GM23338 (cell line): ENCODE results near the gene LSP1. TPM values are rescaled to one million over a fixed set of nuclear protein-coding genes. Genes with fewer than 3 reads are reported as not detected.

Source experiments
- ATAC-seq: fragments of 200-7000 bp; cut with Tn5 transposase; 3 replicates; pipeline ENCODE4 v1.9.1; 2020
- DNase-seq: peaks from one replicate; pipeline ENCODE4 v3.0.0-alpha.2; 2015; ENCODE audit warnings: low spot score
- H2AFZ ChIP-seq: fragments of 200-600 bp; sonication (generic); 2 replicates; pipeline ENCODE4 v1.8.0; 2016; ENCODE audit warnings: antibody characterized with exemption, mild to moderate bottlenecking, moderate library complexity
- H3F3A ChIP-seq: fragments of 200-600 bp; sonication (generic); replicated peaks from 2 replicates; pipeline ENCODE4 v1.8.0; 2017; ENCODE audit warnings: antibody characterized with exemption, mixed run types, low read depth
- H3K27ac ChIP-seq: fragments of 200-600 bp; sonication (generic); 2 replicates; pipeline ENCODE4 v1.6.1; 2016; ENCODE audit warnings: low read depth
- H3K27me3 ChIP-seq: fragments of 200-600 bp; sonication (generic); 2 replicates; pipeline ENCODE4 v1.8.0; 2016; ENCODE audit warnings: mild to moderate bottlenecking, mixed run types, moderate library complexity; ENCODE audit not compliant: insufficient read depth
- H3K36me3 ChIP-seq: fragments of 200-600 bp; sonication (generic); 2 replicates; pipeline ENCODE4 v1.8.0; 2016; ENCODE audit warnings: mild to moderate bottlenecking; ENCODE audit not compliant: insufficient read depth
- H3K4me1 ChIP-seq: fragments of 200-600 bp; sonication (generic); 2 replicates; pipeline ENCODE4 v1.8.0; 2016; ENCODE audit warnings: mild to moderate bottlenecking, moderate library complexity; ENCODE audit not compliant: insufficient read depth
- H3K4me2 ChIP-seq: fragments of 200-600 bp; sonication (generic); 2 replicates; pipeline ENCODE4 v1.7.1; 2017; ENCODE audit warnings: mixed run types
- H3K4me3 ChIP-seq: fragments of 200-600 bp; sonication (generic); 2 replicates; pipeline ENCODE4 v1.6.1; 2016; ENCODE audit warnings: mixed run types
- H3K79me2 ChIP-seq: fragments of 200-600 bp; sonication (generic); replicated peaks from 2 replicates; pipeline ENCODE4 v1.8.0; 2017; ENCODE audit warnings: mild to moderate bottlenecking; ENCODE audit not compliant: insufficient read depth
- H3K9me2 ChIP-seq: fragments of 200-600 bp; sonication (generic); 2 replicates; pipeline ENCODE4 v1.8.0; 2017; ENCODE audit not compliant: insufficient read depth
- H4K20me1 ChIP-seq: fragments of 200-600 bp; sonication (generic); replicated peaks from 2 replicates; pipeline ENCODE4 v1.8.0; 2017; ENCODE audit warnings: mild to moderate bottlenecking; ENCODE audit not compliant: insufficient read depth
- H3K27ac Mint-ChIP-seq: 2 replicates; pipeline ENCODE4 v1.8.0; 2020; ENCODE audit warnings: inconsistent platforms, mild to moderate bottlenecking, moderate library complexity, mixed read lengths
- H3K27me3 Mint-ChIP-seq: 3 replicates; pipeline ENCODE4 v1.8.0; 2022; ENCODE audit warnings: low read depth, mild to moderate bottlenecking, moderate library complexity, mixed read lengths, inconsistent platforms; ENCODE audit not compliant: insufficient read depth, poor library complexity
- H3K36me3 Mint-ChIP-seq: 3 replicates; pipeline ENCODE4 v1.8.0; 2021; ENCODE audit warnings: low read depth, mild to moderate bottlenecking, inconsistent platforms, moderate library complexity, mixed read lengths
- H3K4me1 Mint-ChIP-seq: 3 replicates; pipeline ENCODE4 v1.8.0; 2020; ENCODE audit warnings: mild to moderate bottlenecking, inconsistent platforms, mixed read lengths
- H3K4me3 Mint-ChIP-seq: 3 replicates; pipeline ENCODE4 v1.8.0; 2021; ENCODE audit warnings: moderate library complexity, mild to moderate bottlenecking, inconsistent platforms, mixed read lengths
- H3K9me3 Mint-ChIP-seq: 3 replicates; pipeline ENCODE4 v1.8.0; 2020; ENCODE audit warnings: moderate library complexity, mild to moderate bottlenecking, inconsistent platforms, mixed read lengths
- CREB1 ChIP-seq: fragments of 250-450 bp; sonication (Bioruptor Pico); IDR thresholded peaks from 2 replicates; pipeline ENCODE4 v1.5.0; 2020; ENCODE audit warnings: low read depth, mild to moderate bottlenecking, moderate library complexity
- EZH2 ChIP-seq: fragments of 200-600 bp; sonication (generic); IDR thresholded peaks from one replicate; pipeline ENCODE4 v1.8.0; 2017; ENCODE audit warnings: antibody characterized with exemption, mild to moderate bottlenecking, low read depth; ENCODE audit not compliant: unreplicated experiment
- EZH2phosphoT487 ChIP-seq: fragments of 200-600 bp; sonication (generic); IDR thresholded peaks from one replicate; pipeline ENCODE4 v1.8.1; 2018; ENCODE audit warnings: antibody characterized with exemption; ENCODE audit not compliant: unreplicated experiment
- JUNB ChIP-seq: IDR thresholded peaks from one replicate; pipeline ENCODE4 v1.6.1; 2016; ENCODE audit warnings: antibody characterized with exemption; ENCODE audit not compliant: unreplicated experiment
- NANOG ChIP-seq: IDR thresholded peaks from 2 replicates; pipeline ENCODE4 v1.6.1; 2016; ENCODE audit warnings: antibody characterized with exemption, borderline replicate concordance
- POLR2AphosphoS5 ChIP-seq: IDR thresholded peaks from 2 replicates; pipeline ENCODE4 v1.6.1; 2016; ENCODE audit warnings: antibody characterized with exemption, low read depth
- ZNF114 ChIP-seq: fragments of 250-450 bp; sonication (Bioruptor Pico); IDR thresholded peaks from 2 replicates; pipeline ENCODE4 v1.5.0; 2020; ENCODE audit warnings: mild to moderate bottlenecking, moderate library complexity
- ZNF331 ChIP-seq: fragments of 250-450 bp; sonication (Bioruptor Pico); IDR thresholded peaks from 2 replicates; pipeline ENCODE4 v1.5.0; 2020; ENCODE audit warnings: low read depth, mild to moderate bottlenecking, moderate library complexity
- ZNF462 ChIP-seq: fragments of 250-450 bp; sonication (Bioruptor Pico); IDR thresholded peaks from 2 replicates; pipeline ENCODE4 v1.5.0; 2020; ENCODE audit warnings: mild to moderate bottlenecking, moderate library complexity
- polyA plus RNA-seq: library from polyadenylated mRNA; unstranded; fragments of >200 nt; fragmentation: Nextera tagmentation; extraction: Ambion mirVana; gene quantifications from 2 replicates; pipeline ENCODE4 v1.2.1, GENCODE V29; 2016
- total RNA-seq: library from RNA; depleted of rRNA; stranded (reverse); fragments of >200 nt; shearing (Covaris generic); gene quantifications from 2 replicates; pipeline ENCODE4 v1.2.3, GENCODE V29; 2014
- TF ChIP-seq, protein P1 (sequence below): IDR thresholded peaks from 2 replicates; pipeline ENCODE4 v1.6.1; 2016; ENCODE audit warnings: antibody characterized with exemption
- TF ChIP-seq, protein P2 (sequence below), 2 experiments: fragments of 200-600 bp in 1 of 2; sonication (generic) in 1 of 2; conservative IDR thresholded peaks; 2 replicates each; pipeline versions ENCODE4 v1.5.1 to v1.6.1; 2016 to 2017; ENCODE audit warnings: antibody characterized with exemption in 2 of 2, low read depth in 2 of 2, mild to moderate bottlenecking in 2 of 2, moderate library complexity in 1 of 2

The LSP1 gene
- total and polyA plus RNA-seq, 2 experiments from 2014 or later, result 0.84 TPM; not detected in 1

- no peak overlapping the region for H3K27ac Mint-ChIP-seq
- Histone ChIP-seq H3K36me3 (no peaks in the 10 kb centered on the region), H3K4me3 (no peak overlapping the region), H3K9me2 (no peaks in the 10 kb centered on the region), H2AFZ (no peak overlapping the region), H3F3A (no peaks in the 10 kb centered on the region), H3K4me1 (no peaks in the 10 kb centered on the region), H4K20me1 (no peaks in the 10 kb centered on the region), H3K79me2 (no peaks in the 10 kb centered on the region), H3K4me2 (no peak overlapping the region), H3K27me3 (no peaks in the 10 kb centered on the region), H3K27ac (no peak overlapping the region)
- peaks cover 11% of the 10 kb centered on the region for H3K27me3 Mint-ChIP-seq
- ATAC-seq (no peak), DNase-seq (no peak)
- no peaks in the 10 kb centered on the region for H3K36me3 Mint-ChIP-seq
- no peak overlapping the region for H3K4me3 Mint-ChIP-seq
- peaks cover 4% of the 10 kb centered on the region; the same call in 2 of the 3 replicates for H3K9me3 Mint-ChIP-seq
- H3K4me1 Mint-ChIP-seq, result no peaks in the 10 kb centered on the region
- TF ChIP-seq ZNF114 (CRISPR knock-in tag) (no peak), NANOG (no peak), EZH2phosphoT487 (no peak), POLR2AphosphoS5 (no peak), ZNF462 (CRISPR knock-in tag) (no peak), CREB1 (no peak), ZNF331 (CRISPR knock-in tag) (no peak), EZH2 (no peak), JUNB (no peak)
- TF ChIP-seq, protein P1, sequence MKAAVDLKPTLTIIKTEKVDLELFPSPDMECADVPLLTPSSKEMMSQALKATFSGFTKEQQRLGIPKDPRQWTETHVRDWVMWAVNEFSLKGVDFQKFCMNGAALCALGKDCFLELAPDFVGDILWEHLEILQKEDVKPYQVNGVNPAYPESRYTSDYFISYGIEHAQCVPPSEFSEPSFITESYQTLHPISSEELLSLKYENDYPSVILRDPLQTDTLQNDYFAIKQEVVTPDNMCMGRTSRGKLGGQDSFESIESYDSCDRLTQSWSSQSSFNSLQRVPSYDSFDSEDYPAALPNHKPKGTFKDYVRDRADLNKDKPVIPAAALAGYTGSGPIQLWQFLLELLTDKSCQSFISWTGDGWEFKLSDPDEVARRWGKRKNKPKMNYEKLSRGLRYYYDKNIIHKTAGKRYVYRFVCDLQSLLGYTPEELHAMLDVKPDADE, result no peak
- TF ChIP-seq, protein P2, sequence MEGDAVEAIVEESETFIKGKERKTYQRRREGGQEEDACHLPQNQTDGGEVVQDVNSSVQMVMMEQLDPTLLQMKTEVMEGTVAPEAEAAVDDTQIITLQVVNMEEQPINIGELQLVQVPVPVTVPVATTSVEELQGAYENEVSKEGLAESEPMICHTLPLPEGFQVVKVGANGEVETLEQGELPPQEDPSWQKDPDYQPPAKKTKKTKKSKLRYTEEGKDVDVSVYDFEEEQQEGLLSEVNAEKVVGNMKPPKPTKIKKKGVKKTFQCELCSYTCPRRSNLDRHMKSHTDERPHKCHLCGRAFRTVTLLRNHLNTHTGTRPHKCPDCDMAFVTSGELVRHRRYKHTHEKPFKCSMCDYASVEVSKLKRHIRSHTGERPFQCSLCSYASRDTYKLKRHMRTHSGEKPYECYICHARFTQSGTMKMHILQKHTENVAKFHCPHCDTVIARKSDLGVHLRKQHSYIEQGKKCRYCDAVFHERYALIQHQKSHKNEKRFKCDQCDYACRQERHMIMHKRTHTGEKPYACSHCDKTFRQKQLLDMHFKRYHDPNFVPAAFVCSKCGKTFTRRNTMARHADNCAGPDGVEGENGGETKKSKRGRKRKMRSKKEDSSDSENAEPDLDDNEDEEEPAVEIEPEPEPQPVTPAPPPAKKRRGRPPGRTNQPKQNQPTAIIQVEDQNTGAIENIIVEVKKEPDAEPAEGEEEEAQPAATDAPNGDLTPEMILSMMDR (conservative IDR thresholded peaks at IDR 0.05; ENCODE audit: low read depth in 2 of 2), result no peak
These were observed 29.3 kb upstream of the LSP1 start for GRCh38 chr11:1823376-1824220.
